GM21381 (cell line): ENCODE data around the gene KLF16.

Source experiments
- ATAC-seq: cut with Tn5 transposase; IDR thresholded peaks from one replicate; pipeline ENCODE4 v1.9.1; 2021; ENCODE audit warnings: mild to moderate bottlenecking, moderate library complexity; ENCODE audit not compliant: unreplicated experiment

KLF16 gene

DNA sequence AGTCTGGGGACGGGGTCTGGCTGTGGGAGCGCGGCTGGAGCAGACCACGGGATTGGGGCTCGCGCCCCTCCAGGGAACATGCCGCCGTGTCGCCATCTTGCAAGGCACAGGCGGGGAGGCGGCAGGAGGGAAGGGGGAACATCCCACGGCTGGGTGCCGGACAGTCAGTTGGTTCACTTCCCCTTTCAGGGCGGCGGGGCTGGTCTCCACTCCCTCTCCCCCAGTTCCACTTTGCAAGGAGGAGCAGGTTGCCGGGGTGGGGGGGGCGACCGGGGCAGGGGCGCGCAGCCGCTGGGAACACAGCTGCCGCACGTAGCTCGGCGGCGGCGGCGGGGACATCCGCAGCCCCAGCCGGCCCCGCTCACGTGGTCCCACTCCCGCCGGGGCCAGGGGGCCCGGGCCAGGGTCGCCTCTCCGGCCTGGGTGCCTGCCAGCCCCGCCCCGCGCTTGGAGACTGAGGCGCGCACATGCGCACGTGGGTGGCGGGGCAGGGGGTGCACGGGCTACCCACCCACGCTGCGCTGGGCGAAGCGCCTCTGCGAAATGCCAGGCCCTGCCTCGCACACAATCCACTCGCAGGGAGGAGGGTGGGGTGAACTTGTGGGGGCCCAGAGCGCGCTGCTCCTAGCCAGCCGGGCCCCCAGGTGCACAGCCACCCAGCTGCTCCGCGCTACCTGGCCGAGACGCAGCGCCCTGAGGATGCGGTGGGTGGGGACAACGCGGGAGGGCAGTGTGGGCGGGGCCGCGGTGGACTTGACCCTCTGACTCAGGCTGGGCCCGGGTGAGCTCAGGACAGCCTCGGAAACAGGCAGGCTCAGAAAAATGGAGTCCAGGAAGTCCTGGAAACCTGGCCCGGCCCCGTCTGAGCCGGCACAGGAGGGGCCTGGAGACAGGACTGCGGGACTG is 6.4 kb downstream of the KLF16 start:
- peak; percentile 30 for ATAC-seq

GRCh38 chr19:1856345-1856697 is 7.1 kb downstream of the KLF16 start:
- ATAC-seq, result no peak

GRCh38 chr19:1855828-1856255 is 7.5 kb downstream of the KLF16 start:
- no peak for ATAC-seq

DNA sequence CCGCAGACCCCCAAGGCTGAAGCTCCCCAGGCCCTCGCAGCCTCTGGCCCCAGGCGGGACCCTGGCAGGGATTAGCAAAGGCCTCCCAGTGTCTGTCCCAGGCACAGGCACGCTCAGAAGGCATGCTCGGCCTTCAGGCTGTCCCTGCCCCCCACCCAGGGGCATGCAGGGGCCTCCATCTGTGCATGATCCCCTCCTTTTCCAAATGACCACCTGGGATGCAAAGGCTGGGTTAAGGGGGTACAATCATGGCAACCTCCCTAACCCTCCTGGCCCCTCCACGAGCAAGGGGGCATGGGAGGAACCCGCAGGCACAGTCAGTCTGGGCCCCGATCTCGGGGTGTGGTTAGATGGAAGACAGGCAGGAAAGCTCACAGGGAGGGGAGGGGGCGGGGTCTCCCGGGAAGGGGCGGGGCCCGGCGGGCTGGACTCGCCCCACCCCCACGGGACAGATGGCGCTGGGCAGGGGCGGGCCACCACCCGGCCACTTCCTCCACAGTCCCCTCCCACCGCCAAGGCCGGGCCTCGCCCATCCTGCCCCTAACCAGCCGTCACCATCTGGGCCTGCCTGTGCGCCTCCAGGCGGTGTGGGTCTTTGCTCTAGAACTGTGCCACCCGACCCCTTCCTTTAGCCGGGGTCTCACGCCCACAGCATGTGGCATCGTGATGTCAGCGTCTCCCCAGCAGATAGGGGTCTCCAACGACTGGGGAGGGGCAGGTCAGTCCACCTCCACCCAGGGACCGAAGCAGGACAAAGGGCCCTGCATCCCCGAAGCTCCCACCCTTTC is 8.1 kb downstream of the KLF16 start:
- peak; percentile 41 for ATAC-seq

DNA sequence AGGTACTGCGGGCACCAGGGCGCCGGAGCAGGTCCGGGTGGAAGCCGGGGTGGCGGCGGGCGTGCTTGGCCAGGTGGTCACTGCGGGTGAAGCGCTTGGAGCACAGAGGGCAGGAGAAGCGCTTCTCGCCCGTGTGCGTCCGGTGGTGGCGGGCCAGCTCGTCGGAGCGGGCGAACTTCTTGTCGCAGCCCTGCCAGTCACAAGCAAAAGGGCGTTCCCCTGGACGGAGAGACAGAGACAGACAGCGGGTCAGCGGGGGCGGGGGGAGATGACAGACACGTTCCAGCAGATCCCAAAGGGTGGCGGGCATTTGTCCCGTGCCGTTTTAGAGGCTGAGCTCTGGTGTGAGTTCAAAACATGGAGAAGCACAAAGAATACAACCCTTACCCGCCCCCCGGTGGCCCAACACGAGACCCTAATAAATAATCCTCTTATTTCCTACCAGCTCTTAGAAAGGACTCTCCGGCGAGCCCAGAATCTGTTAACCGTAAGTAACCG is 8.8 kb downstream of the KLF16 start:
- no peak for ATAC-seq

DNA sequence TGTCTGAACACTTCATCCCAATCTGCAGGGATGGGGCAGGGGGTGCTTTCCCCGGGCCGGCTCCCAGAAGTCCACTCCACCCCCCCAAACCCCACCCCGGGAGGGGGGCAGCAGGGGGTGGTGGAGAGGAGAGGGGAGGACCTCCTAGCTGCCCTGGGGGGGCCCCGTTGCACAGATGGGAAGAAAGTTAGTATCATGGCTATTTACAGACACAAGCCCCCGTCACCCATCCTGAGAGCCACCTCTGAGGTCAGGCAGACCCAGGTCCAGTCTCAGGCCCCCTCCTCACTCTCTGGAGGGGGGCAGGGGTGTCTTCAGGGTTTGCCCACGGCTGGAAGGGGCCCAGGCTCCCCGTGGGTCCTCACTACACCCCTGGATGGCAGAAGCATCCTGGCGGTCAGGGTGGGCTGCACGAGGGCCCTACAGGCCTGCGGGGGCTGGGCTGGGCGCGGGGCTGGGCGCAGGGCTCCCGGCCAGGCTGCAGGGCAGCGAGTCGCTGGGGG is 9.3 kb downstream of the KLF16 start:
- no peak for ATAC-seq

DNA sequence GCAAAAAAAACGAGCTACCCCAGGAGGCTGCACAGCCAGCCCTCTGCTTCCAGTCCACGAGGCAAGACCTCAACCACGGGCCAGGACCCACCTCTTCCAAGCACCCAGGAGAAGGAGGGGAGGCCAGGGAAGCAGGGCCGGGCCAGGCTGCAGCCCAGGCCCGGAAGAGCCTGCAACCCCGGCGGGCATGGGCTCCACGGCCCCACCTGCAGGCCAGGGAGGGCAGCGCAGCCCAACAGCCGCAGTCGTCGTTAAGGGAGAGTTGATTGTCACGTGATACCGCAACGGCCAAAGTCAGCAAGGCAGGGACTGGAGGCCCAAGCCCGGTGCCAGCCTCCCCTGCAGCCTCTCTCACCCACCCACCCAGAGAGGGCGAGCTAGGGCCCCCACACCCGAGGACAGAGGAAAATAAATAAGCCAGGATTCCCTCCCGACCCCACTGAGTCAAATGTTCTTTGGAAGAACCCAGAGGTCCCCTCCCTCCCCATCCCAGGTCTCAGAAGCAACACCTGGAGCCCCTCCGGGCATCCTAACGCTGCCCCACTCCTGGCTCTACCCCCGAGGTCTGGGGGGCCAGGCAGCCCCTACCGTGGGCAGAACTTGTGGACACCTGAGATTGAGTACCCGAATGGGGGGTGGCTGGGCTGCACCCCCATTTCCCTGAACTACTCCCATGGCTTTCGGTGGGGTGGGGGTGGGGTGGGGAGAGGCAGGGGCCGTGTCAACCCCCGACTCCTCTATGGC is 9.9 kb downstream of the KLF16 start:
- ATAC-seq, result no peak

GRCh38 chr19:1852581-1853128 is 10.7 kb downstream of the KLF16 start:
- no peak for ATAC-seq

DNA sequence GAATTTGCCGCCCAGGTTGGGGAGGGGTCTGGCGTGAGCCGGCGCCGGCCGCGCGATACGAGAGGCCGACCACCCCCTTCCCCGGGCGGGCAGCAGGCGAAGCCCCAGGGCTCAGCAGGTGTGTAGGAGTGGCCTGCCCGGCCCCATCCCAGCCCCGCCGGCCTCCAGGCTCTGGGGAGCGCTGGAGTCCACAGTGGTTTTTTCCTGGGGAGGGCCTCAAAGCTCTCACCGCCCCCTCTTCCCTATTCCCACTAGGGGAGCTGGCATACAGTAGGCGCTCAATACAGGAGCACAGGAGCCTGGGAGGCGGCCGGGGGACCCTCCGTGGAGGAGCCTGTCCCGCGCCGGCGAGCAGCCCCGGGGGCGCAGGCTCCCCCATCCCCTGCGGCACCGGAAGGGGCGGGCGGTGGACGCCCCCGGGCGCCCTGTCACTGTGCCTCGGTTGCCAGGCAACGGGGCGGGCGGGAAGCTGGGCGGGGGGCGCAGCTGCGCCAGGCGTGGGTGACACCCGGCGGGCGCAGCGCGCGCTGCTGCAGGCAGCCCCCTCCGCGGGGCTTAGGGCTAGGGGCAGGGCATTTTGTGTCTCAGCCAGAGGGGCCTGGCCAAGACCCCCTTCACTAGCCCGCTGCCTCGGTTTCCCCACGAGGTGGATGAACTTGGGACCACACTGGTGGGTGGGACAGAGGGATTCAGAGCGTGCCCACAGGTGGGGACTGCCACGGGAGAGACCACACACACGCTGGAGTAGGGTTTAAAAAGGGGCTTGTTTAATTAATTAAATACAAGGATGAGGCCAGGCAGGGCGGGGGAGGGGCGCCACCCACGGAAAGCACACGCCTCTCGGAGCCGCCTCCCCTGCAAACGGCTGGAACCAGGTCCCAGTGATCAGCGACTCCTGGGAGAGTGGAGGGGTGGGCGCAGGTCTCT is 11.5 kb downstream of the KLF16 start:
- no peak for ATAC-seq

DNA sequence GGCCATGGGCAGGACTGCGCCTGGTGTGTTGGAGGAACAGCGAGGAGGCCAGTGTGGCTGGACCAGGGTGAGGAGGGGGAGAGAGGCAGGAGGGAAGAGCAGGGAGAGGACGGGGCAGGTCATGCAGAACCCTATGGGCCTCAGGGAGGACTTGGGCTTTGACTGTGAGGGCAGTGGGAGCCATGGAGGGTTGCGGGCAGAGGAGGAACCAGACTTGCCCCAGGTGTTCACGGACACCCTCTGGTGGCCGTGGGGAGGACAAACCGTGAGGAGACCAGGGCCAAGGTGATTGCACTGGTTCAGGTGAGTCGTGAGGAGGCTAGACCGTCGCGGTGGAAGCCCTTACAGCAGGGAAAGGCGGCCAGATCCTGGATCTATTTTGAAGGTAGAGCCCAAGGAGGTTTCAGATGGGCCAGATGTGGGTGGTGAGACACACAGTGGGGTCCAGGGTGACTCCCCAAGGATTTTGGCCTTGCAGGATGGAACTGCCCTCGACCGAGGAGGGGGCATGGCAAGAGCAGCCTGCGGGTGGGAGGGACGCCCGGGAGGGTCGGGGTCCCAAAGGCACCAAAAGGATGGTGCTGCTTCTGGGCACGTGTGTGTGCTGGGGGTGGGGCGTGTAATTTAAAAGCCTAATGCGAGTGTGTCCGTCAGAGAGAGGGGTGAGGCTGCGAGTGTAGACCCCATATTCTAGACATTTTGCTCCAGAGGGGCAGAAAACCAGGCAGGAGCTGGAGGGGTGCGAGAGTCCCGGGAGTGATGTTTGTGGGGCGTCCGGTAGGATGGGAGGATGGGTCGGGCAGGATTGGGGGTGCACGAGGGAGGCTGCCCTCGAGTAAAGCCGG is 12.3 kb downstream of the KLF16 start:
- no peak for ATAC-seq

- ATAC-seq, result no peak
These were observed 13.4 kb downstream of the KLF16 start for GRCh38 chr19:1849886-1850398.

GRCh38 chr19:1849132-1849474 is 14.3 kb downstream of the KLF16 start:
- no peak for ATAC-seq

DNA sequence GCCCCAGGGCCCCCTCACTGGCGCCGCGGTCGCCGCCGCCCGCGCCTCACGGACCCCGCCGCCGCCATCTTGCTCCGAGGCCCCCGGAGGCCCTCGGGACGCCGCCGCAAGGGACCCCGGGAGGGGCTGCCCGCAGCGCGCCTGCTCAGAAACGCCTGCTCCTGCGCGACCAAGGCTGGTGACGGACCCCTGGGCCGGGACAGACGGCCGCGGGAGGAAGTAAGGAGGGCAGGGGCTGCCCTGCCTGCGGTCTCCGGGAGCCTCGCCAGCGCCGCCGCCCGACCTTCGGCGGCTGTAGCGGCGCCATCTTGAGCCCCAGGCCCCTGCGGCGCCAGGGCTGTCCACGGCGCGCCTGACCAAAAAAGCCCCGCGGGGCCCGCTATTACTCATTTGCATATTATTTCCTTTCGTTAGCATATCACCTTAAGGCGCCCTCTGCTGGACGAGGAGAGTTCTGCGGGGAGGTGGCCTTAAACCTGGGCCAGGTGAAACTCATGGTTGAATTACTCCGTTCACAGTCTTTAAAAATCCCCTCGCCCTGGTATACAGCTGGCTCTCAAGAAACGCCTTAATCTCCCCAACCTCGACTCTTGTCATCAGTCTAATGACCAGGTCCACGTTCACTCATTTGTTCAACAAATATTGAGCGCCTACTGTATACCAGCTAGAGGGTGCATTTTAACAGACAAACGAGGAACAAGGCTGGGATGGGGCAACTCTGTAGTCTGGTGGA is 14.8 kb downstream of the KLF16 start, which contains the start of gene REXO1:
REXO1 (minus strand) TSS at position 85 of the 733 bp plus-strand sequence. CDS start 125 bp downstream, outside the sequence.
- peak; percentile 70 for ATAC-seq

DNA sequence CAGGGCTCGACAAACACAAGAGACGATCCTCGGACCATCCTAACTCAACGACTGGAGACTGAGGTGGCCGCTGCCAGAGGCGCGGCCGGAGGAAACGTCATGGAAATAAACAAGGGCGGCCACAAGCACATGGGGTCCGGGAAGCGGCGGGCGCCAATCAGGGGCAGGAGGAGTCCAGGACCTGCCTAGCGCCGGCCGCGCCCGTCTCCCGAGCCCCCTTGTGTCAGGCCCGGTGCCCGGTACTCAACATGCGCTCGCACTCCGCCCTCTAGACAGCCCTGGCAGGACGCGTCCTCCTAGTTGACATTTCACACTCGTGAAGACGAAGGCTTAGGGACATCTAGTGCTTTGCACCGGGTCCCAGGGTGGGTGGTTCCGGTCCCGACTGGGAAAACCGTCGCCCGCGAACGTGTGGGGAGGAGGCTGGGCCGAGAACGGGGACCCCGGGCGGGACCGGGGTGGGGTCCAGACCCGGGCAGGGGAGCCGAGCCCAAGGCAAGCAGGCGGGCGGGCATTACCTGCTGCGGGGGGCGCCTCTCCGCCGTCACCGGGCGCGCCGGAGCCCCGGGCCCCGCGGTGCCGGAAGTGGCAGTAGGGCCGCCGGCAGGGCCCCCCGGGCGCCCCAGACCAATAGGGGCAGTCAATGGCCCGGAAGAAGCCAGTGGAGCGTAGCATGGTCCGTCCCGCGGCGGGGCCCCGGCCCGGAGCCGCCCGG is 15.5 kb downstream of the KLF16 start:
- ATAC-seq, result peak; percentile 19

- ATAC-seq, result no peak
These were observed 16.1 kb downstream of the KLF16 start for GRCh38 chr19:1847348-1847683.

- ATAC-seq, result no peak
These were observed 16.7 kb downstream of the KLF16 start for GRCh38 chr19:1846517-1847204.

GRCh38 chr19:1845642-1846041 is 17.7 kb downstream of the KLF16 start:
- ATAC-seq, result no peak
